Measurements from ENCODE around the gene ATP10B.

GRCh38 chr5:160657068-160657507, 194.9 kb downstream of the ATP10B start:
- TF ChIP-seq GABPA (IDR thresholded peaks at IDR 0.05; ENCODE audit: low read depth, low read length) (no peak), GABPA (CRISPR knock-in tag; IDR thresholded peaks at IDR 0.05; ENCODE audit: low read depth) (no peak), EP300 (IDR thresholded peaks at IDR 0.05; ENCODE audit: low read depth in 2 of 2, low read length in 2 of 2) (no peak), EP300 (CRISPR knock-in tag; IDR thresholded peaks at IDR 0.05; ENCODE audit: borderline replicate concordance) (no peak), NR2F2 (IDR thresholded peaks at IDR 0.05; ENCODE audit: borderline replicate concordance, low read depth) (no peak), USF2 (IDR thresholded peaks at IDR 0.05; ENCODE audit: low read depth, low read length) (no peak), USF2 (CRISPR knock-in tag; IDR thresholded peaks at IDR 0.05; ENCODE audit: borderline replicate concordance) (no peak), TCF12 (IDR thresholded peaks at IDR 0.05) (no peak), TCF12 (CRISPR knock-in tag; IDR thresholded peaks at IDR 0.05) (no peak), SMC3 (IDR thresholded peaks at IDR 0.05; ENCODE audit: low read length) (no peak), ESRRA (CRISPR knock-in tag; IDR thresholded peaks at IDR 0.05; ENCODE audit: low read depth) (no peak), ISX (CRISPR knock-in tag; conservative IDR thresholded peaks at IDR 0.05) (no peak), KDM5B (CRISPR knock-in tag; IDR thresholded peaks at IDR 0.05; ENCODE audit: borderline replicate concordance) (no peak), ATF3 (CRISPR knock-in tag; IDR thresholded peaks at IDR 0.05) (no peak), ZNF510 (CRISPR knock-in tag; IDR thresholded peaks at IDR 0.05; ENCODE audit: low read depth) (no peak), KMT2B (CRISPR knock-in tag; IDR thresholded peaks at IDR 0.05) (no peak), ZNF362 (CRISPR knock-in tag; IDR thresholded peaks at IDR 0.05; ENCODE audit: borderline replicate concordance) (no peak), STAG1 (CRISPR knock-in tag; IDR thresholded peaks at IDR 0.05) (no peak)
